HepG2 (cell line): ENCODE data around the gene ADPGK. TPM values are rescaled to one million over a fixed set of nuclear protein-coding genes. Genes with fewer than 3 reads are reported as not detected.

ENCODE experiments used
- CCAR2 ChIP-seq: fragments of 200-400 bp; formaldehyde crosslinking; optimal IDR thresholded peaks from 2 replicates; pipeline ENCODE3; 2018; ENCODE audit warnings: low read depth, mild to moderate bottlenecking, low read length, moderate library complexity
- CTCF ChIP-seq: sonication (generic); formaldehyde crosslinking; IDR thresholded peaks from 2 replicates; pipeline ENCODE4 v1.5.0; 2020; ENCODE audit warnings: mild to moderate bottlenecking, missing genetic modification reagents, moderate library complexity
- FIP1L1 ChIP-seq: fragments of 200-400 bp; formaldehyde crosslinking; IDR thresholded peaks from 2 replicates; pipeline ENCODE4 v1.6.1; 2018; ENCODE audit warnings: low read depth, mild to moderate bottlenecking, low read length, moderate library complexity, borderline replicate concordance; ENCODE audit not compliant: insufficient read depth
- MIER3 ChIP-seq: IDR thresholded peaks from 2 replicates; pipeline ENCODE4 v1.6.1; 2016; ENCODE audit warnings: missing compliant biosample characterization, borderline replicate concordance
- SNAPC4 ChIP-seq: sonication (generic); formaldehyde crosslinking; IDR thresholded peaks from 2 replicates; pipeline ENCODE4 v1.4.0; 2020; ENCODE audit warnings: mild to moderate bottlenecking, missing genetic modification reagents
- TEAD2 ChIP-seq: sonication (generic); formaldehyde crosslinking; IDR thresholded peaks from 2 replicates; pipeline ENCODE4 v1.9.0; 2021; ENCODE audit warnings: missing genetic modification reagents
- TEAD3 ChIP-seq: optimal IDR thresholded peaks from 2 replicates; pipeline ENCODE3; 2016; ENCODE audit warnings: borderline replicate concordance
- TGIF2 ChIP-seq: IDR thresholded peaks from 2 replicates; pipeline ENCODE4 v1.6.1; 2016; ENCODE audit warnings: control low read depth, missing compliant biosample characterization
- THAP7 ChIP-seq: sonication (generic); formaldehyde crosslinking; IDR thresholded peaks from 2 replicates; pipeline ENCODE4 v1.8.1; 2023; ENCODE audit warnings: mild to moderate bottlenecking, missing genetic modification reagents
- ZFY ChIP-seq: sonication (generic); formaldehyde crosslinking; IDR thresholded peaks from 2 replicates; pipeline ENCODE4 v1.4.0; 2020; ENCODE audit warnings: missing genetic modification reagents
- ZKSCAN5 ChIP-seq: sonication (generic); formaldehyde crosslinking; IDR thresholded peaks from 2 replicates; pipeline ENCODE4 v1.5.1; 2020; ENCODE audit warnings: mild to moderate bottlenecking, missing genetic modification reagents
- ZMYM2 ChIP-seq: sonication (generic); formaldehyde crosslinking; IDR thresholded peaks from 2 replicates; pipeline ENCODE4 v1.8.0; 2022; ENCODE audit warnings: mild to moderate bottlenecking, missing genetic modification reagents
- ZMYM3 ChIP-seq: sonication (generic); formaldehyde crosslinking; IDR thresholded peaks from 2 replicates; pipeline ENCODE4 v1.5.1; 2020; ENCODE audit warnings: mild to moderate bottlenecking, missing genetic modification reagents
- ZNF563 ChIP-seq: sonication (generic); formaldehyde crosslinking; IDR thresholded peaks from 2 replicates; pipeline ENCODE4 v1.8.0; 2022; ENCODE audit warnings: mild to moderate bottlenecking, moderate library complexity, missing genetic modification reagents
- ZNF652 ChIP-seq: IDR thresholded peaks from 2 replicates; pipeline ENCODE4 v1.6.1; 2016; ENCODE audit warnings: low read depth, borderline replicate concordance
- ZNF776 ChIP-seq: sonication (generic); formaldehyde crosslinking; IDR thresholded peaks from 2 replicates; pipeline ENCODE4 v1.4.0; 2020; ENCODE audit warnings: mild to moderate bottlenecking, missing genetic modification reagents
- ZNF883 ChIP-seq: sonication (generic); formaldehyde crosslinking; IDR thresholded peaks from 2 replicates; pipeline ENCODE4 v1.5.1; 2020; ENCODE audit warnings: mild to moderate bottlenecking, missing genetic modification reagents; ENCODE audit errors: not compliant biosample characterization
- ZSCAN20 ChIP-seq: sonication (generic); formaldehyde crosslinking; IDR thresholded peaks from 2 replicates; pipeline ENCODE4 v1.4.0; 2020; ENCODE audit warnings: missing genetic modification reagents, mild to moderate bottlenecking, borderline replicate concordance
- ZSCAN29 ChIP-seq: sonication (generic); formaldehyde crosslinking; conservative IDR thresholded peaks from 2 replicates; pipeline ENCODE4 v1.4.0; 2020; ENCODE audit warnings: mild to moderate bottlenecking, missing genetic modification reagents
- polyA plus RNA-seq, 8 experiments: library from polyadenylated mRNA; depleted of rRNA in 3 of 8; stranded (reverse) in 7 of 8; unstranded in 1 of 8; fragments of >200 nt; fragmentation: Illumina TruSeq in 4 of 8; extraction: Trizol in 4 of 8; gene quantifications; 2 replicates each; pipeline versions ENCODE4 v1.2.1 to v1.2.3, GENCODE V29; 2011 to 2016; ENCODE audit warnings: low read depth in 4 of 8, missing spikeins in 1 of 8, mixed read lengths in 1 of 8; ENCODE audit not compliant: insufficient read depth in 1 of 8
- total RNA-seq, 5 experiments: library from RNA; depleted of rRNA; stranded (reverse); fragments of >200 nt; fragmentation: Illumina TruSeq; extraction: Trizol; gene quantifications; 2 replicates each; pipeline ENCODE4 v1.2.3, GENCODE V29; 2016; ENCODE audit warnings: low read depth in 1 of 5

Gene ADPGK
- total and polyA plus RNA-seq, 2 of the 13 experiments (the other 11 are each of a cell fraction or from before 2014, with no cell fraction given): 61.6 to 67.5 TPM

GRCh38 chr15:72796515-72797337 is 13.2 kb upstream of the ADPGK start (continued):
- no peak for TF ChIP-seq THAP7 (CRISPR knock-in tag)
- TF ChIP-seq SNAPC4 (CRISPR knock-in tag): no peak
- TF ChIP-seq ZMYM3 (CRISPR knock-in tag): peak; percentile 88
- no peak for TF ChIP-seq CCAR2
- TF ChIP-seq ZNF776 (CRISPR knock-in tag): peak; percentile 68; the same call in 1 of the 2 replicates
- peak; percentile 64; the same call in 1 of the 2 replicates for TF ChIP-seq ZNF563 (CRISPR knock-in tag)
- TF ChIP-seq MIER3: no peak
- no peak for TF ChIP-seq TEAD2 (CRISPR knock-in tag)
- TF ChIP-seq ZNF883 (CRISPR knock-in tag): no peak
- TF ChIP-seq TEAD3 (CRISPR knock-in tag): no peak
- no peak for TF ChIP-seq ZKSCAN5 (CRISPR knock-in tag)
- no peak for TF ChIP-seq FIP1L1
- peak; percentile 52; the same call in 1 of the 2 replicates for TF ChIP-seq ZSCAN29 (CRISPR knock-in tag)
- TF ChIP-seq CTCF (CRISPR knock-in tag): peak; percentile 54; the same call in 1 of the 2 replicates
- TF ChIP-seq TGIF2: no peak
- TF ChIP-seq ZMYM2 (CRISPR knock-in tag): no peak
- peak; percentile 41; the same call in 1 of the 2 replicates for TF ChIP-seq ZFY (CRISPR knock-in tag)
- no peak for TF ChIP-seq ZSCAN20 (CRISPR knock-in tag)
- no peak for TF ChIP-seq ZNF652 (CRISPR knock-in tag)
- TF ChIP-seq, all 625 proteins: peak for 37
